ENCODE measurements around the gene CD3E. TPM values are rescaled to one million over a fixed set of nuclear protein-coding genes. Genes with fewer than 3 reads are reported as not detected.

Gene CD3E
- not detected in 2 replicates for total RNA-seq (2021)
- Bru-seq, nascent RNA = percentile 11 among the genes with signal in this experiment
- BruChase-seq, experiment 1, labeled RNA remaining after a 2-hour chase = not detected
- percentile 4 among the genes with signal in this experiment for BruChase-seq, experiment 2, labeled RNA remaining after a 6-hour chase
- long read RNA-seq = 0 reads

GRCh38 chr11:118304568-118305248 is at the start of gene CD3E:
Gene CD3E (plus strand): TSS chr11:118304730. CDS start chr11:118304953, 223 bp downstream.
- Histone ChIP-seq H3K4me2 (no peak within 1 kb of the TSS), H3K79me2 (ENCODE audit: low read depth) (no peaks in the 10 kb centered on the region), H3K36me3 (ENCODE audit: low read depth) (no peaks in the 10 kb centered on the region), H3K27me3 (ENCODE audit: insufficient read depth, low read depth) (peaks cover 24% of the 10 kb centered on the region), H3K4me1 (replicated peaks; ENCODE audit: insufficient read depth) (no peaks in the 10 kb centered on the region), H3K9me2 (ENCODE audit: insufficient read depth) (no peaks in the 10 kb centered on the region), H3K27ac (no peak within 1 kb of the TSS), H2AFZ (no peak within 1 kb of the TSS), H4K20me1 (ENCODE audit: insufficient read depth) (no peaks in the 10 kb centered on the region), H3K4me3 (no peak within 1 kb of the TSS), H3F3A (ENCODE audit: insufficient read depth, low read depth) (no peaks in the 10 kb centered on the region), H3K9me3 (ENCODE audit: insufficient read depth, low read depth) (no peaks in the 10 kb centered on the region)
- intact Hi-C loops (cut with micrococcal nuclease; ENCODE audit: unreplicated experiment) = no loop called here
- TF ChIP-seq EZH2 (IDR thresholded peaks at IDR 0.05; ENCODE audit: low read depth) = no peak
- TF ChIP-seq CTCF (conservative IDR thresholded peaks at IDR 0.05) = no peak
- BruUV-seq (replicated peaks) = no TSS peak
- POLR2A ChIA-PET (ENCODE audit: unreplicated experiment) = no interaction called here
- DNase-seq = no peak
- CTCF ChIA-PET = interaction anchor here (0.6 kb wide), 1 partner anchor 21 kb away, joined by 3 read pairs; no protein-coding TSS in a partner anchor

DNA sequence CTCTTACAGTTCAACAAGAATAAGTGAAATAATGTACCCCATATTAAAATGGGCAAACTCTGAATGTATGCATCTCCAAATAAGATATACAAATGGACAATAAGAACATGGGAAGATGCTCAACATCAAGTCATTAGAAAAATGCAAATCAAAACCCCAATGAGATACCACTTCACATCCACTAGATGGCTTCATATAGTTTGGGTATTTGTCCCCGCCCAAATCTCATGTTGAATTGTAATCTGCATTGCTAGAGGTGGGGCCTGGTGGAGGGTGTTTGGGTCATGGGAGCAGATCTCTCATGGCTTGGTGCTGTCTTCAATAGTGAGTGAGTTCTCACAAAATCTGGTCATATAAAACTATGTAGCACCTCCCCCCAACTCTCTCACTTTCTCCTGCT is 46.1 kb upstream of the CD3E start:
- H3K27ac ChIP-seq = no peak overlapping the region
- no peaks in the 10 kb centered on the region for H3K9me2 ChIP-seq (ENCODE audit: insufficient read depth)
- H3K4me2 ChIP-seq = no peak overlapping the region
- peaks cover 21% of the 10 kb centered on the region for H3K79me2 ChIP-seq (ENCODE audit: low read depth)
- H3K9me3 ChIP-seq (ENCODE audit: insufficient read depth, low read depth) = no peaks in the 10 kb centered on the region
- no peak overlapping the region for H3K4me3 ChIP-seq
- no peaks in the 10 kb centered on the region for H3K27me3 ChIP-seq (ENCODE audit: insufficient read depth, low read depth)
- peaks cover 14% of the 10 kb centered on the region for H3K4me1 ChIP-seq (replicated peaks; ENCODE audit: insufficient read depth)
- no peak overlapping the region for H2AFZ ChIP-seq
- peak in 1 of 2 experiments; percentile 34 for DNase-seq
- ChIA-PET CTCF (no interaction called here), POLR2A (ENCODE audit: unreplicated experiment) (no interaction called here)
- BruUV-seq (replicated peaks) = no TSS peak
- no peaks in the 10 kb centered on the region for H4K20me1 ChIP-seq (ENCODE audit: insufficient read depth)
- H3K36me3 ChIP-seq (ENCODE audit: low read depth) = peaks cover 45% of the 10 kb centered on the region
- TF ChIP-seq EZH2 (IDR thresholded peaks at IDR 0.05; ENCODE audit: low read depth) (no peak), CTCF (conservative IDR thresholded peaks at IDR 0.05) (peak; percentile 60)
- H3F3A ChIP-seq (ENCODE audit: insufficient read depth, low read depth) = peaks cover 21% of the 10 kb centered on the region
- intact Hi-C loops (cut with micrococcal nuclease; ENCODE audit: unreplicated experiment) = no loop called here

GRCh38 chr11:118259138-118259537 is 45.4 kb upstream of the CD3E start:
- Histone ChIP-seq H3K27me3 (ENCODE audit: insufficient read depth, low read depth) (no peaks in the 10 kb centered on the region), H4K20me1 (ENCODE audit: insufficient read depth) (no peaks in the 10 kb centered on the region), H3F3A (ENCODE audit: insufficient read depth, low read depth) (peaks cover 23% of the 10 kb centered on the region), H3K4me2 (no peak overlapping the region), H3K9me2 (ENCODE audit: insufficient read depth) (no peaks in the 10 kb centered on the region), H3K4me3 (no peak overlapping the region), H3K27ac (no peak overlapping the region), H2AFZ (no peak overlapping the region), H3K79me2 (ENCODE audit: low read depth) (peaks cover 24% of the 10 kb centered on the region), H3K9me3 (ENCODE audit: insufficient read depth, low read depth) (no peaks in the 10 kb centered on the region), H3K4me1 (replicated peaks; ENCODE audit: insufficient read depth) (peaks cover 14% of the 10 kb centered on the region), H3K36me3 (ENCODE audit: low read depth) (peaks cover 45% of the 10 kb centered on the region)
- ChIA-PET POLR2A (ENCODE audit: unreplicated experiment) (no interaction called here), CTCF (interaction anchor here (0.5 kb wide), 1 partner anchor 60 kb away, joined by 4 read pairs; no protein-coding TSS in a partner anchor)
- no peak for TF ChIP-seq EZH2 (IDR thresholded peaks at IDR 0.05; ENCODE audit: low read depth)
- no peak for TF ChIP-seq CTCF (conservative IDR thresholded peaks at IDR 0.05)
- peak in 1 of 2 experiments; percentile 8 for DNase-seq
- no TSS peak for BruUV-seq (replicated peaks)
- intact Hi-C loops (cut with micrococcal nuclease; ENCODE audit: unreplicated experiment) = no loop called here

Data from PC-9 (cell line).